Middle frontal gyrus (tissue), 1 donor: ENCODE results near the gene BTG3.

ENCODE experiments used
- DNase-seq: peaks from one replicate; pipeline ENCODE4 v3.0.0-alpha.2; 2015; ENCODE audit warnings: low spot score; ENCODE audit errors: extremely low spot score

BTG3 gene

DNA sequence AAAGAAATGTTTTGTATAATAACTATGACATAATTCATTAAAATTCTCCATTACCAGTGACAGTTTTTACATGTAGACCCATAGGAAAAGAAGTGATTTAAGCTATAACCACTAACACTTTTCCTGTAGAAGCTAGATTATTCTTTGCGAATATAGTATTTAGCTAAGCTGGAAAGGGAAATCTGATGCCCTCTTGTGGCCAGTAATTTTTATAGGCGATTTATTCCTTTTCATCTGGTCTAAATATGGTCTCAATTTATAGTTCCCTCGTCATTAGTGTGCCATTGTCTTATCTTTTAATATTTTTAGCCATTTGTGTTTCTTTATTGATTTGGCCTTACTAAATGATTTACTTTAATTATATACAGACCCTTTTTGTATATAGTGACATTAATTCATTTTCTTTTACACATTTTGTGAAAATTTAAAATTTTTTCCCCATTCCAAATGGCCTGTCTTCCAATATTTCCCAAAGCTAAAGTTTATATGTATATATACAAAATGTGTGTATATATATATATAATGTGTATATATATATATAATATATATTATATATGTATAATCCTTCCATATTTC lies 26.7 kb downstream of the BTG3 start:
- DNase-seq, result peak; percentile 56

DNA sequence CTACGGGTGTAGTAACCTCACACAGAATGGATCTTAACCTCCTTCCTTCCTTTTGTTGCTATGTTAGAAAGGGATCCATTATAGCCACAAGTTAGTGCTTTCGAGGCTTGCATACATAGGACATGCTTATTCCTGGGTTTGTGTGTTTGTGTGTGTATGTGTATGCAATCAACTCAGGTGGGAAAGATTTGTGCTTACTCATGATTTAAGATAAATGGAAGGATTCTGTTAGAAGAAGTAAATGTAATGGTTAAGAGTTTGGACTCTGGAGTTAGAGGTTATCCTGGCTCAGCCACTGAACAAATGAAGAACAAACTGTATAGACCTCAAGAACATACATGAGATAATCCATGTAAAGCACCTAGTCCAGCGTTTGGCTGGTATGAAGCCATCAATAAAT lies 28.8 kb downstream of the BTG3 start:
- DNase-seq, result no peak

DNA sequence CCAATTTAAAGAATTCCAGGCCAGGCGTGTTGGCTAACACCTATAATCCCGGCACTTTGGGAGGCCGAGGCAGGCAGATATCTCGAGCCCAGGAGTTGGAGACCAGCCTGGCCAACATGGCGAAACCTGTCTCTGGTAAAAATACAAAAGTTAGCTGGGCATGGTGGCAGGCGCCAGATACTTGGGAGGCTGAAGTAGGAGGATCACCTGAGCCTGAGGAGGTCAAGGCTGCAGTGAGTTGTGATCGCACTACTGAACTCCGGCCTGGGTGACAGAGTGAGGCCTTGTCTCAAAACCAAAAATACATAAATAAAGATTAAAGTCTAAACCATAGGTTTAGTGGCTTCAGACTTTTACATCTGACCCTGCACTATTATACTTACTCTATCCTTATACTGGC lies 32.4 kb downstream of the BTG3 start:
- no peak for DNase-seq

DNA sequence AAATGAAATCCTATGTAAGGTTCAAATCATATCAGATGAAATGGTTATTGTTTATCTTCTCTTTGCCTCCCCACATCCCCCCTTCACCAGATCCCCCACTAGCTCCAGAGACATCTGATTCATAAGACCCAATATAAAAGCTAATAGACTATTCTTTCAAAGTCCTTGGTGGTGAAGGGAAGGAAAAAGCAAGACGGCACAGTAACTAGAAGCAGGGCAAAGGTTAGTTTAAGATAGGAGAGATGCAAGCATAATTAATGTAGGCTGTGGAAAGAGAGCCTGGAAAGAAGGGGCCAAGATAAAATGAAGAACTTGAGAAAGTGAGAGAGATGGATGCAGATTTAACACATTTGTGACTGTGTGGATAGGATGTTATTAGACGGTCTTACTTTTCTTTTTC lies 33.8 kb downstream of the BTG3 start:
- no peak for DNase-seq

DNA sequence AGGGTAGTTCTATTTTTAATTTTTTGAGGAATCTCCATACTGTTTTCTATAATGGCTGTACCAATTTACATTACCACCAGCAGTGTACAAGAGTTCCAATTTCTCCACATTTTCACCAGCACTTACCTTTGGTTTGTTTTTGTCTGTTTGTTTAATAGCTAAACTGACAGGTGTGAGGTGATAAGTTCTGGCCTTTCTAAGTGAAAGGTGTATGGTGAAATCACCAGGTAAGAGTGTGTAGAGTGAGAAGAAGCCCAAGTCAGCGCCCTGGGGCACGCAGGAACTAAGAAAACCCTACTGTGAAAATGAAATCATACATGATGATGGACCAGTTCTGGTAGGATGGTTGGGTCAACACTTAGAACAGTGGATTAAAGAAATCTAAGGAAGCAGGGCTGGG lies 34.5 kb downstream of the BTG3 start:
- no peak for DNase-seq

DNA sequence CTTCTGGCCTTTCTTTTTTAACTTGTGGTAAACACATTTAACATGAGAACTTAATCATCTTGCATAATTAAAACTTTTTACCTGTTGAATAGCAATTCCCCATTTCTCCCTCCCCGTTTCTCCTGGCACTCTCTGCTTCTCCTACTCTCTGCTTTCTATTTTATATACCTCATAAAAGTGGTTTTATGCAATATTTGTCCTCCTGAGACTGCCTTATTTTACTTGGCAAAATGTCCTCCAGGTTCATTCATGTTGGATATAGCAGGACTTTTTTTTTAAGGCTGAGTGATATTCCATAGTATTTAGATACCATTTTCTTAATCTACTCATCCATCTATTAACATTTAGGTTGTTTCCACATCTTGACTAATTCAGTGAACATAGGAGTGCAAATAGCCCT lies 35.0 kb downstream of the BTG3 start:
- DNase-seq, result no peak

DNA sequence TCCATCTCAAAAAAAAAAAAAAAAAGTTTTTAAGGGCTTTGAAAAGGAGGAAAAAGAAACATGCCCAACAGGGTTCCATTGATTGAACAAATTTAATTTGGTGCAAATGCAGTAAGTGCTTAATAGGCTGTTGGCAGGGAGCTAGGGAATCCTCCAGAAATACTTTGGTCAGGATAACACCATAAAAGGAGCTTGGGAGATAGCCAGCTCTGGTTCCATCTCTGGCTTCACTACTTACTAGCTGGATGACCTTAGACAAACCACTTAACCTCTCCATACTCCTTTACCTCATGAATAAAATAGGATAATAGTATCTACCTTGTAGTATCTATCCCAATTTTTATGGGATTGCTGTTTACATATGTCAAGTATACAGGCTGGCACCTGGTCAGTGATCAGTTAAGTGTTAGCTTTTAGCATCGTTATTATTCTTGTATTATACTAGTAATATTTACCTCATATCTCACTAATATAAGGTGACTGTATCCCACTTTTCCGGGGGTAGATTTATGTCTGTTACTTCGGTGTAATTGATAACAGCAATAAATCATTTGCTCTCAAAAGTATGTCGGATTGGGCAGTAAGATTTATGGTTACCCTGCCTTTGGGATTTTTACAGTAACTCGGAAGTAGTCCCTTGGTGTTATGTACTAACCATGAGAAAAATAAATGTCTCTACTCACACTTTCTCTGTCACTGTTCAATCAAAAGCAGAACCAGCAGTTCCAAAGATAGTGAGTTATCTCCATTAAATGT lies 36.4 kb downstream of the BTG3 start:
- DNase-seq, result no peak

DNA sequence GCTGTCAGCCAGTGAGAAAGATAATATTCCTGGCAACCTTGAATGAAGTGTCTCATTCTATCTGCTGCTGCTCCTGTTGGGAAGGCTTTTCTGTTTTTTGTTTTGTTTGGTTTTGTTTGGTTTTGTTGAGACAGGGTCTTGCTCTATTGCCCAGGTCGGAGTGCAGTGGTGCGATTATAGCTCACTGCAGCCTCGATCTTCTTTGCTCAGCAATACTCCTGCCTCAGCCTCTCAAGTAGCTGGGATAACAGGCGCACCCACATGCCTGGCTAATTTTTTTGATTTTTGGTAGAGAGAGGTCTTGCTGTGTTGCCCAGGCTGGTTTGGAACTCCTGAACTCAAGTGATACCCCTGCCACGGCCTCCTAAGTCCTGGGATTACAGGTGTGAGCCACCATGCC lies 37.6 kb downstream of the BTG3 start:
- DNase-seq, result no peak

DNA sequence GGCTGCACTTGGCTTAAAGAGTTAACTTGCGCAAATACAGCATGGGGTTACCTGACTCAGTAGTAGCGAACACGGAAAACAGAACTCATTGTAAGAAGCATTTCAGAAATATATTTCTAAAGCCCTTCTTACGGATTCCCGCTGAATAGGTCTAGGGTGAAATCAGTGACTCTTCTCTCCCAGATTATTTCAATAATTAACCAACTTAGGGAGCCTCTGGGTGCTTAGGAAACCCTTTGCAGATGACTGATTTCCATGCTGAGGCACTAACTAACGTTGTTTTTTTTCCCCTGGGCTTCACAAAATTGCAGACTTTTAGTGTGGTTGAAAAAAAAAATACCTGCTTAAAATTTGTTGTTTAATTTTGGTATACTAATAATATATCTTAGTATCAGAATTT lies 40.3 kb downstream of the BTG3 start:
- DNase-seq, result no peak

DNA sequence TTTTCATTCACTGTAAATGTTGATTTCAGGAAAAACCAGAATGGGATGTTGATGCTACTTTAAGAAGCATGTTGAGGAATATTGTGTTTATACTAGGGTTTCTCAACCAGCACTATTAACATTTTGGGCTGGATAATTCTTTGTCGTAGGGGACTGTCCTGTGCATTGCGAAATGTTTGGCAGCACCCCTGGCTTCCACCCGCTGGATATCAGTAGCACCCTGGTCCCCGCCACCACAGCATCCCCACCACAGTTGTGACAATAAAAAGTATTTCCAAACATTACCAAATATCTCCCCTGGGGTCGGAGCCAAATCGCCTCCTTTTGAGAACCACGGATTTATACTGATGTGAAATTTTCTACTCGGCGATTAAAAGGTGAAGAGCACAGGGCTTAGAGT lies 41.9 kb downstream of the BTG3 start:
- no peak for DNase-seq

DNA sequence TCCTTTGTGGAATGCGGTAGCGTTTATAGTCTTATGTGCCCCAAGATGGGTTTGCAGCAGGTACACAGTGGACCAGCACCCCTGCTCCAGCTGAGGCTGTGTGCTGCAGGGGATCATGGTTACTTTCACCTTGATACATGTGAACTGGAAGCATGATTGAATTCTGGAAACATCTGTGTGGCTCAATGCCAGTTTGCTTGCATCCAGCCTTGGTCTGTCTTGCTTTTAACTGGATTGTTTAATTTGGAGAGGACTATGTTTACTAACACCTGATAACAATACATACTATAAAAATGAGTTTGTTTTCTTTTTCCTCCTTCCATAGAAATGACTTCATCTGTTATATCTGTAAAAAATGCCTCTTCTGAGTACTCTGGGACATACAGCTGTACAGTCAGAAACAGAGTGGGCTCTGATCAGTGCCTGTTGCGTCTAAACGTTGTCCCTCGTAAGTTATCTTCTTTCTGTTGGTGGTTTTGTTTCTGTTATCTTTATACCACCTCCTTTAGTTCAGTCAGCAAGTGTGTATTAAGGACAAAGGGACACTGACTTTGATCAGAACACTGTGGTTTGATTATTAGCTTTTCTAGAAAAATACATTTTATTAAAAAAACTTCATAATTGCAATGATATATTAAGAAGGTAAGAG lies 52.2 kb downstream of the BTG3 start:
- DNase-seq, result no peak

DNA sequence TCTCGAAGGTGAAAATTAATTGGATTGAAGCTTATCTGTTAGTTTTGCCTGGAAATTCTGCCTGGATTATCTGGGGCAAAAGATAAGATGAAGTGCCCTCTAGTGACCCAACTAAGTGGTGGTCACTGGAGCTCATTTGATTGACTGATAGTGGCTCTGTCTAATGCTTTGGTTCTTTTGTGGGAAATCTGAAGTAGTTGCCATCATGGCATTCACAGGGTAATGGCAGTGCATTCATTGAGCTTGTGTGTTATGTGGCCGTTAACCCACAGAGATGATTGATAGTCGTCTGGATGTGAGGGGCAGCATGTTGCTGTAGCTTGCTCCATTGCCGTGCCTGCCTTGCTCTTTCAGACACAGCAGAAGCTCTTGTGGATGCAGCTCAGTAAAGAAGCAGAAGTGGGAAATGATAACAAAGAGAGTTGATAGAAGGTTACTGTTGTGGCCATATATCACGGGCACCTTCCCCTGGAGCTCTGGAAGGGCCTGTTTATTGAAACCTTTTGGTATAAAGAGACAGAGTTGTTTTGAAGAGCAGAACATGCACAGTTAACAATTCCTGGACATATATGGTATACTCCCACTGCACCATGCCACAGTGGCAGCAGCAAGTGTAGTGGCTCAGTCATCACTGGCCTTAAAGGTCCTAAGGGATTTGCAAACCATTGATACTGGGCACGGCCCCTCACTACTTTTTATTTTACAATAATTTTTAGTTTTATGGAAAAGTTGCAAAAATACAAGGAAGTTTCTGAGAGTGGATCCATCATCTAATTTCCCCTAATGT lies 57.8 kb downstream of the BTG3 start:
- peak; percentile 33 for DNase-seq

DNA sequence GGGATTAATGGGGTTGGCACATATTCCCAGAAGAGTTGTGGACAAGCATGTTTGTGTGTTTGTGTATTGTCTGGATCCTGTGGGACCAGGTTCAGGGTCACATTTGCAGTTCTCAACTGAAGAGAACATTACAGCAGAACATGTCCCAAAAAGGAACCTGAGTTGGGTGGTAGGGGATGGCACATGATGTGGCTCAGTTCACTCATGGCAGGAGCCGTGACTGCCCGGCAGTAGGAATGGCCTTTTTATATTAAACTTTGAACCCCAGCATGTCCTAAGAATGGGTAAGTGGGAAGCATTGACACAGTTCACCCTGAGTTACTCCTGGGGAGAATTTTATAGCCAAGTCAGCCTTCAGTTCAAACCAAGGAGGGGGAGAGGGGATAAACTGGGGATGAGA lies 58.6 kb downstream of the BTG3 start:
- DNase-seq, result no peak

DNA sequence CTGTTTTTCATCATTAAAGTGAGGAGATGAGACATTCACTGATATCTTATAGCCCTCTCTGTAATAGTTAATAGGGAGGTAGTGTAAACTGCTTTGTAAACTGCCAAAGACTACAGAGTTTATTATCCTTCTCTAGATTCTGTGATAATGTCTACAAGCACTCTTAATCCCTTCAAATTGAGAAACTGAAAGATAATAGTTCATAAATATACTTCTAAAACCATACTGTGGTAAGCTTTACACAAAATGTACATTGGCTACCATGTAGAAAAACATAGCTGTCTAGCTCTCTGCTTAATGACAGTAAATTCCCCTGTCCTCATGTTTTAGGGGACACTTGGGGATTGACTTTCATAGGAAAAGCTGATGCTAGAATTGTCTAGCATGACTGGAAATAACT lies 60.3 kb downstream of the BTG3 start:
- no peak for DNase-seq

DNA sequence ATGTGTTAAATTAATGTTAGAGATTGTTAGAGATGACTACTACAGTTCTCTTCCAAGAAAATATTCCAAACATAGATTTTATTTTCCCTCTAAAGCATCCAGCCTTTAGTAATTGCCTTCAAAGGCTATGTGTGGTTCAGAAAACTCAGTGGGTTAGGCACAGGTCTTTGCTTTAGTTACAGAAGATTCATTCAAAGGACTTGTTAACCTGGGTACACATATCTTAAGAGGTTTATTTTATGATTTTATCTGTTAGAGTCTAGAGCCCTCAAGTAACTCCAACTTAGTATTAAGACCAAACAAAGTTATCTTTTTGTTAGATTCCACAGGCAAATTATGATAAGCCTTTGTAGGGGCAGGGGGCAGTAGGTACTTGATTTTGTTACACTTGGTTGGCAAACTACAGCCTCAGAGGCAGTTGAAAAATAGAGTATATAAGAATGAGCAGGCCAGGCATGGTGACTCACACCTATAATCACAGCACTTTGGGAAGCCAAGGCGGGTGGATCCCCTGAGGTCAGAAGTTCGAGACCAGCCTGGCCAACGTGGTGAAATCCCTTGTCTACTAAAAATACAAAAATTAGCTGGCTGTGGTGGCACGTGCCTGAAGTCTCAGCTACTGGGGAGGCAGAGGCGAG lies 61.9 kb downstream of the BTG3 start:
- no peak for DNase-seq

DNA sequence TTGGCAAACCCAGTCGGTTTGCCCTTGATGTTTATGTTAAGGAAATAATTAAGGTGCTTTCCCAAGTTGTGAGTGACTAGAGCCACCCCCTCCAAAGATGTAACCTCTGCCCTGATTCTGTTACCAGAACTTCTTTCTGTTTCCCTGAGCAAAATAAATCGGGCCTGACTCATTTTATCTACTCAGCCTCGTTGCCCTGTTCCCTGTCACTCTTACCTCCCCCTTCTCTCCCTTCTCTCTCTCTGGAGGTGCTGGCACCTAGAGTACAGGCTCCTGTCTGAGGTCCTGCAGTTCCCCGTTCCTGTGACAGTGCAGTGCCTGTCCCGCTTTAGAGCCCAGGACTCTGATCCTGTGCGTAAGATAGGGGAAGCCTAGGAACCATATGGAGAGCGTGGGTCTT lies 64.4 kb downstream of the BTG3 start:
- no peak for DNase-seq

DNA sequence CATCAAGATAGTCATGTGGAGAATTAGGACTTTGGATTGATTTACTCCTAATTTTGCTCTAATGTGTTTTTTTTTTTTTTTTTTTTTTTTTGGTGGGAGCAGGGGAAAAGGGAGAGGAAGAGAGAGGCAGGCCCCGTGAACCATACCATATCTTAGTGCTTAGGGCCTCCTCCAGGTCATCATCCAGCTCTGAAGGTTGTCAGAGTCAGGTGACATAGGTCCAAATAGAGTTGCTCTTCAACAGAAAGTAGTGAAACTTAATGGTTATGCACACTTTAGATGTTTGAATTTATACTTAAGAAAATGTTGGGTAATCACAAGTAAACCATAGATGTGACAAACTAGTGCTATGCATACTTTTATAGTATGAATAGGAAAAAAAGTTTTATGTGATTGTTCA lies 67.7 kb downstream of the BTG3 start:
- no peak for DNase-seq
